GM12892 (cell line): ENCODE measurements around the gene ADCY9.

Experiments used
- POLR2A ChIP-seq: IDR thresholded peaks from 2 replicates; pipeline ENCODE4 v1.6.1; 2011; ENCODE audit warnings: low read depth, low read length, control low read depth
- POLR2AphosphoS5 ChIP-seq: IDR thresholded peaks from 2 replicates; pipeline ENCODE4 v1.6.1; 2011; ENCODE audit warnings: low read depth, low read length, control low read depth
- TAF1 ChIP-seq: IDR thresholded peaks from 2 replicates; pipeline ENCODE4 v1.6.1; 2011; ENCODE audit warnings: low read depth, mild to moderate bottlenecking, control low read depth, low read length, borderline replicate concordance

GRCh38 chr16:4087990-4088577 lies 28.2 kb downstream of the ADCY9 start:
- TF ChIP-seq POLR2A, result no peak
- no peak for TF ChIP-seq POLR2AphosphoS5
- no peak for TF ChIP-seq TAF1
